SK-N-SH treated with all-trans-retinoic acid at 6 μM for 48 hours (cell line): ENCODE results near the gene KLRC2.
"Not testable (repeated sequence)": the region's sequence is repeated elsewhere in the genome, so short reads cannot be mapped to it uniquely, and the experiment has no call there.

Source experiments
- ATAC-seq: fragments of 200-7000 bp; cut with Tn5 transposase; 3 replicates; pipeline ENCODE4 v1.9.1; 2020; ENCODE audit warnings: mild to moderate bottlenecking, moderate library complexity
- ARNTL ChIP-seq: fragments of 450-650 bp; formaldehyde crosslinking; IDR thresholded peaks from 2 replicates; pipeline ENCODE4 v1.5.0; 2020; ENCODE audit warnings: low read depth, mild to moderate bottlenecking, moderate library complexity, borderline replicate concordance
- CREB5 ChIP-seq: fragments of 250-450 bp; sonication (Bioruptor Pico); IDR thresholded peaks from 2 replicates; pipeline ENCODE4 v1.5.1; 2020; ENCODE audit warnings: low read depth, mild to moderate bottlenecking, moderate library complexity
- CSDC2 ChIP-seq: fragments of 250-450 bp; sonication (Bioruptor Pico); IDR thresholded peaks from 2 replicates; pipeline ENCODE4 v1.5.0; 2020; ENCODE audit warnings: mild to moderate bottlenecking, moderate library complexity
- ESRRG ChIP-seq: fragments of 250-450 bp; sonication (Bioruptor Pico); IDR thresholded peaks from 2 replicates; pipeline ENCODE4 v1.6.1; 2021; ENCODE audit warnings: mild to moderate bottlenecking
- GLIS3 ChIP-seq: fragments of 250-450 bp; sonication (Bioruptor Pico); IDR thresholded peaks from 2 replicates; pipeline ENCODE4 v1.5.0; 2020; ENCODE audit warnings: mild to moderate bottlenecking, moderate library complexity
- ISL1 ChIP-seq: fragments of 250-450 bp; sonication (Bioruptor Pico); IDR thresholded peaks from 2 replicates; pipeline ENCODE4 v2.1.2; 2022; ENCODE audit warnings: mild to moderate bottlenecking, moderate library complexity
- OSR1 ChIP-seq: fragments of 250-450 bp; sonication (Bioruptor Pico); IDR thresholded peaks from 2 replicates; pipeline ENCODE4 v1.8.0; 2022; ENCODE audit warnings: moderate library complexity, mild to moderate bottlenecking, inconsistent platforms
- PATZ1 ChIP-seq: fragments of 250-450 bp; sonication (Bioruptor Pico); IDR thresholded peaks from 2 replicates; pipeline ENCODE4 v1.8.0; 2020; ENCODE audit warnings: mild to moderate bottlenecking, moderate library complexity, borderline replicate concordance
- POU6F1 ChIP-seq: fragments of 250-450 bp; sonication (Bioruptor Pico); IDR thresholded peaks from 2 replicates; pipeline ENCODE4 v1.8.0; 2021; ENCODE audit warnings: low read depth, mild to moderate bottlenecking, moderate library complexity, borderline replicate concordance
- RARB ChIP-seq: fragments of 250-450 bp; sonication (Bioruptor Pico); IDR thresholded peaks from 2 replicates; pipeline ENCODE4 v1.8.0; 2021; ENCODE audit warnings: mild to moderate bottlenecking, moderate library complexity
- SNAI2 ChIP-seq: fragments of 250-450 bp; sonication (Bioruptor Pico); IDR thresholded peaks from 2 replicates; pipeline ENCODE4 v1.5.0; 2020; ENCODE audit warnings: mild to moderate bottlenecking, moderate library complexity
- TCF4 ChIP-seq: fragments of 250-450 bp; sonication (Bioruptor Pico); IDR thresholded peaks from 2 replicates; pipeline ENCODE4 v1.8.0; 2021; ENCODE audit warnings: mild to moderate bottlenecking, moderate library complexity, borderline replicate concordance
- TSHZ2 ChIP-seq: fragments of 250-450 bp; sonication (Bioruptor Pico); IDR thresholded peaks from 2 replicates; pipeline ENCODE4 v1.5.0; 2020; ENCODE audit warnings: mild to moderate bottlenecking, moderate library complexity
- ZFP3 ChIP-seq: fragments of 250-450 bp; sonication (Bioruptor Pico); IDR thresholded peaks from 2 replicates; pipeline ENCODE4 v1.5.0; 2020; ENCODE audit warnings: mild to moderate bottlenecking, moderate library complexity
- ZFP30 ChIP-seq: fragments of 450-650 bp; formaldehyde crosslinking; IDR thresholded peaks from 2 replicates; pipeline ENCODE4 v1.5.0; 2022; ENCODE audit warnings: mild to moderate bottlenecking, moderate library complexity
- ZNF565 ChIP-seq: fragments of 450-650 bp; formaldehyde crosslinking; conservative IDR thresholded peaks from 2 replicates; pipeline ENCODE4 v1.5.0; 2020; ENCODE audit warnings: low read depth, mild to moderate bottlenecking, moderate library complexity
- ZNF70 ChIP-seq: fragments of 450-650 bp; formaldehyde crosslinking; IDR thresholded peaks from 2 replicates; pipeline ENCODE4 v1.5.0; 2020; ENCODE audit warnings: mild to moderate bottlenecking, moderate library complexity
- ZNF8 ChIP-seq: fragments of 450-650 bp; formaldehyde crosslinking; IDR thresholded peaks from 2 replicates; pipeline ENCODE4 v1.5.0; 2020; ENCODE audit warnings: mild to moderate bottlenecking, moderate library complexity

Gene KLRC2

GRCh38 chr12:10393291-10393690, 42.5 kb downstream of the KLRC2 start:
- ATAC-seq = no peak
- TF ChIP-seq ZFP30 (CRISPR knock-in tag) = no peak
- TF ChIP-seq OSR1 = no peak
- no peak for TF ChIP-seq CREB5 (CRISPR knock-in tag)
- TF ChIP-seq TCF4 (CRISPR knock-in tag) = no peak
- TF ChIP-seq CSDC2 (CRISPR knock-in tag) = no peak

GRCh38 chr12:10392394-10392930, 43.3 kb downstream of the KLRC2 start:
- TF ChIP-seq PATZ1 (CRISPR knock-in tag) (no peak), ZNF70 (CRISPR knock-in tag) (no peak), OSR1 (no peak), SNAI2 (CRISPR knock-in tag) (no peak), CSDC2 (CRISPR knock-in tag) (no peak), ZNF8 (CRISPR knock-in tag) (no peak), TSHZ2 (CRISPR knock-in tag) (no peak), ISL1 (CRISPR knock-in tag) (no peak), ESRRG (CRISPR knock-in tag) (no peak), CREB5 (CRISPR knock-in tag) (no peak), POU6F1 (CRISPR knock-in tag) (no peak), ZNF565 (no peak), ARNTL (CRISPR knock-in tag) (no peak), GLIS3 (CRISPR knock-in tag) (no peak), TCF4 (CRISPR knock-in tag) (no peak)
- ATAC-seq = no peak

GRCh38 chr12:10390991-10391390, 44.8 kb downstream of the KLRC2 start:
- not testable (repeated sequence) for ATAC-seq

- ATAC-seq = no peak
- TF ChIP-seq ZFP3 (CRISPR knock-in tag) (no peak), RARB (CRISPR knock-in tag) (no peak), CSDC2 (CRISPR knock-in tag) (no peak), CREB5 (CRISPR knock-in tag) (no peak), PATZ1 (CRISPR knock-in tag) (no peak), ZFP30 (CRISPR knock-in tag) (no peak), ISL1 (CRISPR knock-in tag) (no peak), SNAI2 (CRISPR knock-in tag) (no peak), ZNF70 (CRISPR knock-in tag) (no peak), TSHZ2 (CRISPR knock-in tag) (no peak)
Measured at GRCh38 chr12:10389904-10390303, 45.9 kb downstream of the KLRC2 start, which contains the start of gene KLRK1. KLRK1 (minus strand) TSS chr12:10390041; CDS start chr12:10388810, 1,231 bp downstream.
